T47D (cell line): ENCODE measurements around the gene CRAT.

ENCODE experiments used
- DNase-seq, 2 experiments: peaks; one replicate each; pipeline versions ENCODE4 v3.0.0 to v3.0.0-alpha.2; 2011 to 2012; ENCODE audit warnings: low read depth in 1 of 2, low spot score in 1 of 2
- JUND ChIP-seq: IDR thresholded peaks from 2 replicates; pipeline ENCODE4 v1.6.1; 2012; ENCODE audit warnings: low read depth
- in situ Hi-C: cut with HindIII; loops from 2 replicates; pipeline ENCODE4 v1.10.0; 2016; ENCODE audit warnings: low sequenced_read_pairs, low pct_unique_long_range_greater_than_20kb

CRAT gene

DNA sequence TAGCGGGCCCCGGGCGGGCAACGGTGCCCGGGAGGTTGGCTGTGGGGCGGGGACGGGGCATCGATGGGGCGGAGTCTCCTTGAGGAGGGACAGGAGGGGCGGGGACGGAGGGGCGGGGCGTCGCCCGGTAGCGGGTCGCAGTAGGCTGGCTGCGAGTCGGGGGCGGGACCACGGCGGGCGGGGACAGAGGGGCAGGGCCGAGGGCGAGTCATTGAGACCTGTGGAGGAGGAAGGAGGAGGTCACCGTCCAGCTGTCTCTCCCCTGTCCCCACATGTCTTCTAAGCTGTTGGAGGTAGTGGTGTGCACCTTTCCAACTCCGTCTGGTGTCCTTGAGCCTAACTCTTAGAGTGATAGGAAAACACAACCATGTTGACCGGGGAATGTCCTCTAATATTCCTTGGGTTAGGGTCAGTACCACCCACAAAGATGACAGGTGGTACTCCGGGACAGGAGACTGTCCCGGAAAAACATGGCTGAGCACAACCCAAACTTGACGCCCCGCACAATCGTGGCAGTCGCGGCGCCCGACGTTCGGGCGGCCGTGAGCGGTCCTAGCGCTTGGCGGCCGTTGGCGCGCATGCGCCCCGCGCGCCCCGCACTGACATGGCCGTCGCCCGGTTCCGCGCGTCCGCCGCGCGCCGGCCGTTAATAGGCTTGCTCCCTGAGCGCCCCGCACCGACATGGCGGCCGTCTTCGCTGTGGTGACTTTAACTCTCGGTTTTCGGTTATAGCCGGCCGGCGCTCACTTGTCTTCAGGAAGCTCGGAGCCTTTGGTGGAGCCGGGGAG, at the start of gene CRAT, which contains the start of gene PTPA:
Gene CRAT (minus strand): TSS at position 54 of the 788 bp plus-strand sequence. CDS start 284 bp downstream, outside the sequence.
Gene PTPA (plus strand): TSS at position 676 of the 788 bp plus-strand sequence. CDS start 186 bp downstream, outside the sequence.
- peak; percentile 97 to 99 for DNase-seq
- in situ Hi-C loops, result no loop called here
- no peak for TF ChIP-seq JUND

DNA sequence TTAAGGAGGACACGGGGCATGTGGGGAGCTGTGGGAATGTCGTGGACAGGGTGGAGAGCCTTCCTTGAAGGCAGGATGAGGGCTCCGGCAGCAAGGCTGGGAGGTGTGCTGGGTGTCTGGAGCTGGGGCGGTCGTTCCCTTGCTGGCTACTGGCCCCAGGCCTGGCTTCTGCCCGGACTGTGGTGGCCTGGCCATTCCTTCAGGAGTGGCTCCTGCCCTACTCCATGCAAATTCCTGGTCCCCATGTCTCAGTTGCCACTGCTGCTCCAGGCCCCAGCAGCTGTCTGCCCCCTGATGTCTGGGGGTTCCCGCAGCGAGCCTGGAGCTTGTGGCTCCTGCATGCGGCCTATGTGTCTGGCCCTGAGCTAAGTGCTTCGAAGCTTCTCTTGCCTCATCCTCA, 45.6 kb upstream of the CRAT start:
- no peak for DNase-seq
- in situ Hi-C loops, result no loop called here
- TF ChIP-seq JUND, result no peak

DNA sequence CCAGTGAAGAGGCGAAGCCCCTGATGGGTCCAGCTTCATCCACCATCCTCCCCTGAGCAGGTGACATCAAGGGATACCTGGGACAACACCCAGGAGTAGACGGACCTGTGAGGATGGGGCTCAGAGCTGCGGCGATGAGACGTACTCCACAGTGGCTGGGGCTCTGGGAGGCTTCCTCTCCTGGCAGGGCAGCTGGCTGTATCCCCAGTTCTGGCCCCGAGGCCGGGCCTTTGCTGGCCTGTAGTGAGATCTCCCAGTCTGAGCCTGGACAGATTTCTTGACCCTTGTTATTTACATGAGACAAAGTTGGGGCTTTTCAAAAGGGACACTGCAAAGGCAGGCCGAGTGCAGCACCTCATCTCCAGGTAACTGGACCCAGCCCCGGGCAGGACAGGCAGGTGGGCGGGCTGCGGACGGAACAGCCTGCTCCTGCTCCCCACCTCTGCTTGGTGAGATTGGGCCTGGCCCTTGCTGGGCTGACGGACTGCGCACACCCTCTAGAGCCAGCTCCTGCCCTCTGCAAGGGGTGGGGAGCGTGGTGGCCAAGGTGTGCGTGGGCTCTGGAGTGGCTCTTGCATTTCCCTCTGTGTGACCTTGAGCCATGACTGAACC, 44.4 kb upstream of the CRAT start:
- TF ChIP-seq JUND, result no peak
- in situ Hi-C loops, result no loop called here
- DNase-seq, result no peak

DNA sequence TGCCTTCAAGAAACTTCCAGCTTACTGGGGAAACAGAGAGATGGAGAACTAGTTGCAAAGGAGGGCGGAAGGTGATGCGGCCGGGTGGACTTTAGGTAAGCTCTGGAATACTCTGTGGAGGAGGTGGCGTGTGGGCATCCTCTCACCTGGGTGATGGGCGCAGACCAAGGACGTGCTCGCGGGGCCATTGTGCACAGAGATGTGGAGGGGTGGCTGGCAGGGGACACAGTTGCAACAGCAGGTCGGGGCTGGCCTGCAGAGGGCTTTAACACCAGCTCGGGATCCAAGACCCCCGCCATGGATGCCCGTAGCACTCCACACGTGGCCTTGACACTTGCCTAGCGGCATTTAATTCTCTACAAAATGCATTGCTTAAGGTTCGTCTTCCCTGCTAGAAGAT, 40.9 kb upstream of the CRAT start:
- no peak for TF ChIP-seq JUND
- no peak for DNase-seq
- in situ Hi-C loops, result no loop called here

DNA sequence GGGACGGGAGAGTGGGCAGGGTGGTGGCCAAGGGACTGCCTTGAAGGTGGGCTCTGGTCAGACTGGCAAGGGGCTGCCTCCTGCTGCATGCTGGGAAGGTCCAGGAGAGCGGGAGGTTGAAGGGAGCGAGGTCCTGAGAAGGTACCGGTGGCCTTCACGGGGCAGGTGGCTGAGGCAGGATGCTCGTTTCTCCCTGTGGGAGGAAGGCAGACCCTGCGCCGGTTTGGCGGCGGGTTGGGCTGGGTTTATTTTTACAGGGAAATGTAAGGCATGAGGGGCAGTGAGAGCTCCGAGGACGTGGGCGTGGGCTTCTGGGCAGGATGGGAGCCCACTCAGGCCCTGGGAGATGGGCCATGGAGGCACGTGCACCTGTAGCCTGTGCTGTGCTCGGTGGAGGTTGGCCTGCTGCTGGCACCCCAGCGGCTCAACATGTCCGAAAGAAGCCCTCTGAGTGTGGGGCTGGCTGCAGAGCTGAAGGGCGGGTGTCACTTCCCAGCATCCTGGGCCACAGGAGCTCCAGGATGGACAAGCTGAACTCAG, 40.1 kb upstream of the CRAT start:
- DNase-seq, result no peak
- no peak for TF ChIP-seq JUND
- in situ Hi-C loops, result no loop called here

DNA sequence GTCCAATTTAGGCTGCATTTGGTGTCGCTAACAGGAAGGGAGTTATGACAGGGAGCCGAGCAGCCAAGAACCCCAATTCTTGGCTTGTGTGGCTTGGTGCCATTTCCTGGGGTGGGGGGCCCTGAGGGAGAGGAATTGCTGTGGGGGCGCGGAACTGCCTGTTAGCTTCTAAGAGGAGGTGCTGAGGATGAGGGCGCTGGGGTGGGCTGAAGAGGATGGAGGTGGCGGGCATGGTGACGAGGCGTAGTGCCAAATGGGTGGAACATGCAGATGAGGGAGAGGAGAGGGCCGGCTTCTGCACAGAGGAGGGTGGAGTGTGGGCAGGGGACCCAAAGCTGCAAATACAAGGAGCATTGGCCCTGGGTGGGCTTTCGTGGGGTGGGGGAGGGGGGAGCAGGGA, 39.5 kb upstream of the CRAT start:
- TF ChIP-seq JUND, result no peak
- in situ Hi-C loops, result no loop called here

DNA sequence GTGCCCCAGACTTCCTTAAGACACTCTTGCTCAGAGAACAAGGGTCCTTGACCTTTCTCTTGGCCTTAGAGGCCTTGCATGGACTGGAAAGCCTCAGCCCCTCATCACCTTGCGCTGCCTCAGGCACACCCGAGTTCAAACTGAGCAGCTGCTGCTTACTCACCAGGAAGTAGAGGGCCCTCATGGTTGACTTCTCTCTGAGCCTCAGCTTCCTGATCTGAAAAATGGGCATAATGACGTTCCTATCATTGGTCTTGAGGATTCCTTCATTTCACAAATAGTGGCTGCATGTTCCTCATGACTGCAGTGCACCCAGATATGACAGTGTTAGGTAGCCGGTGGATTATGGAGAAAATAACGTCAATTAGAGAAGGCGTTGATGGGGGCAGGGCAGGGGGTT, 38.8 kb upstream of the CRAT start:
- no peak for DNase-seq
- no peak for TF ChIP-seq JUND
- in situ Hi-C loops, result no loop called here

More for the DNA sequence above, 39.5 kb upstream of the CRAT start:
- DNase-seq, result no peak

DNA sequence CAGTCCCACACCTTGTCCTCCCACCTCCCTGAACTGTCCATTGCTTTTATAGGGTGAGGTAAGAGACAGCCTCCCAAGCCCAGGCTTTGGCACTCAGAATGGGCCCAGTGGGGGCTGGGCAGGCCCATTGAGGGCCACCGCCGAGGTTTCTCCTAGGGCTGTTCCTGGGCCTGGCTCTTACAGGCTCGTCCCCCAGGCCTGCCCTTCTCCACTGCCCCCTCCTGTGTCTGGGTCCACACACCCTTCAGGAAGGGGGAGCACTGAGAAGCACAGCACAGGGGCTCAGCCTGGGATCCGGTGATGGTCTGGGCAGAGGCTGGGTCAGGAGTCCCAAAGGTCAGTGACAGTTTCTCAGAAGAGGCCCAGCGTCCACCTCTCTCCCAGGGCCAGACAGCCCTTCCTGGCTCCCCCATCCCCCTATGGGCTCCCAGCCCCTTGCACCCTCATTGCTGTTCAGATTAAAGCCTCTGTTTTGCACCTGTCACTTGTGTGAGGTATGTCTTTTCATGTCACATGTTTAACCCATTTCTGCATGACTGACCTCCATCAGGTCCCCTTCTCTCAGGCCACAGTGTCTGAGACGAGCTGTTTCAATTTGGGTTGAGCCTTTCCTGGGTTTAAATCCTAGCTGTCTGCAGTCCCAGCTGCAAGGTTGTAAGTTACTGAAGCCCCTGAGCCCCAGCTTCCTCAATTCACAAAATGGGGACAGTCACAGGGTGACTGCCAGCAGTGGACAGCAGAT, 38.0 kb upstream of the CRAT start:
- no peak for TF ChIP-seq JUND
- in situ Hi-C loops, result no loop called here
- no peak for DNase-seq

DNA sequence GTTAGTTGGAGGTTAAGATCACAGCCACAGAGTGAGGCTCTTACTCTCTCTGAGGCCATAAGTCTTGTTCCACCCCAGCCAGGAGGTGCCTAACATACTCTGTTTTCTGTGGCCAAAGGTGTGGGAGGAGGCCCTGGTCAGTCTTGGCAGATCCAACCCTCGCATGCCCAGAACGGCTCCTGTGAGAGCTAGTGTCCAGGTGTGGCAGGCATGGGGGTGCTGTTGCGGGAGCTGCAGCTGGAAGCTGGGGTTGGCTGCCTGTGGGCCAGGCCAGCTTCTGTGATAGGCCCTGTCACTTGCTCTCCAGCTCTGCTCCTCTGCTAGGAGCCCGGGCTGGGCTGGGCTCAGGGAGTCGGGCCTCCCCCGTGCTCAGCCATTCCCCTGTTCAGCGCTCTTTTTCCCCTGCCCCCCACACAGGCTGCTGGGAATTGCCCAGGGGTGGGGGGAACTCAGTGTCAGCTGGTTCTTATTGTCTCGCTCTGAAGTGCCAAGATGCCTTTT, 35.9 kb upstream of the CRAT start:
- no peak for TF ChIP-seq JUND
- in situ Hi-C loops, result no loop called here
- no peak for DNase-seq

DNA sequence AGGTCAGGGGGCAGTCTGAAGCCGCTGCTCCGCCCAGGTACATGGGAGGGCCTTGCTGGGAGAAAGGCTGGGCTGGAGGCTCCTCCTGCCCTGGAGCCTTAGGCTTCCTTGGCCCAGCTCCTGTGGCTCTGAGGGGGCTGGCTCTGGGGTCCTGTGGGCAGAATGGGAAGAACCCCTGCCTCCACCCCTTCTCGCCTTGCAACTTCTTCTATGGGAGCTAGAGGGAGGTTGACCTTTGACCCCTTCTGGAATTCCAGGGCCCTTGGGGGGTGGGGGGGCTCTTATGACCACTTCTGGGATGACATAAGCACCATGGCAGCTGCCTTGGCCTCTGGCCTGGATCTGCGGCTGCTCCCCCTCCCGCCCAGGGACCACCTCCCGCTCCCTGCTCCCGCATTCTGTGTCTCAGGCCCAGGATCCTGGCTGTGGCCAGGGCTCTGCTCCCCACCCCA, 35.3 kb upstream of the CRAT start:
- DNase-seq, result peak in 1 of 2 experiments; percentile 55
- no peak for TF ChIP-seq JUND
- in situ Hi-C loops, result no loop called here

DNA sequence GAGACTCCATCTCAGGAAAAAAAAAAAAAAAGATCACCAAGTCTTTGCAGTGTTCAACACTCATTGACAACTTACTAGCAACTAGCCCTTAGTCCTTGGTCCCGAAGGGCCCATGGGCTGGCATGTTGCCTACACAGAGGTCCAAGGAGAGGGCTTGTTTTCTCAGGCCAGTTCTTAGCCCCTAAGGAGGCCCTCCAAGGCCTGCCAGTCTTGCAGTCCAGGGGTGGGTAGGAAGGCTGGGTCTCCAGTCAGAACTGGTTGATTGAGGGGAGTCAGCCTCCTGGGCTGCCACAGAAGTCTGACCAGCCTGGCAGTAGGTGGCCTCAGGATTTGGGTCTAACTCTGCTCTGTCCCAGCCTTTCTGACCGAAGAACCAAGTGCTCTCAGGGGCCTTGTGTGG, 34.7 kb upstream of the CRAT start:
- no peak for TF ChIP-seq JUND
- in situ Hi-C loops, result no loop called here
- DNase-seq, result no peak
